Trophoblast cell (in vitro differentiated cells and primary cell): ENCODE results near the gene ATP6V0E2. TPM values are rescaled to one million over a fixed set of nuclear protein-coding genes. Genes with fewer than 3 reads are reported as not detected.
A peak's percentile ranks its signal among the peaks of the same experiment; 100 is the strongest.

Experiments used
- DNase-seq, 2 donors: peaks; one replicate each; pipeline ENCODE4 v3.0.0-alpha.2; 2016
- H2AFZ ChIP-seq: 2 replicates; pipeline ENCODE4 v1.6.1; 2013; ENCODE audit warnings: low read length, moderate library complexity, mild to moderate bottlenecking; ENCODE audit not compliant: insufficient read depth, poor library complexity
- H2AK5ac ChIP-seq: 2 replicates; pipeline ENCODE4 v1.6.1; 2013; ENCODE audit warnings: mild to moderate bottlenecking, low read length
- H2BK120ac ChIP-seq: 2 replicates; pipeline ENCODE4 v1.6.1; 2013; ENCODE audit warnings: low read length, mild to moderate bottlenecking, moderate library complexity; ENCODE audit not compliant: insufficient read depth, poor library complexity
- H2BK12ac ChIP-seq: 2 replicates; pipeline ENCODE4 v1.6.1; 2013; ENCODE audit warnings: mild to moderate bottlenecking, low read length, moderate library complexity
- H2BK5ac ChIP-seq: 2 replicates; pipeline ENCODE4 v1.6.1; 2013; ENCODE audit warnings: low read length, low read depth, moderate library complexity, mild to moderate bottlenecking; ENCODE audit not compliant: poor library complexity
- H3K14ac ChIP-seq: 2 replicates; pipeline ENCODE4 v1.6.1; 2013; ENCODE audit warnings: mild to moderate bottlenecking, low read length
- H3K18ac ChIP-seq: 2 replicates; pipeline ENCODE4 v1.6.1; 2013; ENCODE audit warnings: mild to moderate bottlenecking, low read length
- H3K23ac ChIP-seq: 2 replicates; pipeline ENCODE4 v1.6.1; 2013; ENCODE audit warnings: low read length
- H3K27ac ChIP-seq: 2 replicates; pipeline ENCODE4 v1.5.1; 2013; ENCODE audit warnings: low read depth, mild to moderate bottlenecking, inconsistent platforms, low read length, moderate library complexity
- H3K27me3 ChIP-seq: 2 replicates; pipeline ENCODE4 v1.6.1; 2013; ENCODE audit warnings: inconsistent platforms, mild to moderate bottlenecking, low read length, moderate library complexity; ENCODE audit not compliant: insufficient read depth
- H3K36me3 ChIP-seq, 2 experiments: 1 replicate in 1 of 2; 2 replicates in 1 of 2; pipeline ENCODE4 v1.6.1; 2013; ENCODE audit warnings: low read length in 2 of 2, mild to moderate bottlenecking in 2 of 2, moderate library complexity in 1 of 2; ENCODE audit not compliant: insufficient read depth in 2 of 2, control insufficient read depth in 1 of 2
- H3K4ac ChIP-seq: 2 replicates; pipeline ENCODE4 v1.6.1; 2013; ENCODE audit warnings: low read depth, mild to moderate bottlenecking, low read length, moderate library complexity
- H3K4me1 ChIP-seq, 2 experiments: 1 replicate in 1 of 2; 2 replicates in 1 of 2; pipeline ENCODE4 v1.6.1; 2013; ENCODE audit warnings: low read length in 2 of 2, mild to moderate bottlenecking in 2 of 2, moderate library complexity in 1 of 2; ENCODE audit not compliant: insufficient read depth in 2 of 2, control insufficient read depth in 1 of 2
- H3K4me2 ChIP-seq: 2 replicates; pipeline ENCODE4 v1.6.1; 2013; ENCODE audit warnings: inconsistent platforms, mild to moderate bottlenecking, low read length, moderate library complexity
- H3K4me3 ChIP-seq: 2 replicates; pipeline ENCODE4 v1.5.1; 2013; ENCODE audit warnings: mild to moderate bottlenecking, low read depth, low read length, inconsistent platforms
- H3K79me1 ChIP-seq: one replicate; pipeline ENCODE4 v1.6.1; 2013; ENCODE audit warnings: low read length
- H3K79me2 ChIP-seq: 2 replicates; pipeline ENCODE4 v1.6.1; 2013; ENCODE audit warnings: low read length, mild to moderate bottlenecking; ENCODE audit not compliant: control insufficient read depth, insufficient read depth, poor library complexity
- H3K9ac ChIP-seq: 2 replicates; pipeline ENCODE4 v1.6.1; 2013; ENCODE audit warnings: mild to moderate bottlenecking, low read length
- H3K9me3 ChIP-seq: 2 replicates; pipeline ENCODE4 v1.6.1; 2013; ENCODE audit warnings: low read depth, mild to moderate bottlenecking, control low read depth, inconsistent platforms, low read length; ENCODE audit not compliant: insufficient read depth
- H4K12ac ChIP-seq: 2 replicates; pipeline ENCODE4 v1.6.1; 2013; ENCODE audit warnings: low read depth, mild to moderate bottlenecking, low read length, moderate library complexity
- H4K8ac ChIP-seq: 2 replicates; pipeline ENCODE4 v1.6.1; 2013; ENCODE audit warnings: low read depth, mild to moderate bottlenecking, low read length, moderate library complexity
- H4K91ac ChIP-seq: one replicate; pipeline ENCODE4 v1.6.1; 2013; ENCODE audit warnings: low read depth, mild to moderate bottlenecking, low read length, moderate library complexity
- WGBS: extraction: QIAGEN DNeasy Blood & Tissue Kit; methylation state at CpG from one replicate; pipeline ENCODE4 v1.1.7; 2013; ENCODE audit warnings: missing lambda C conversion rate; ENCODE audit not compliant: insufficient read length, insufficient coverage; ENCODE audit errors: extremely low coverage; 5-methylcytosine and 5-hydroxymethylcytosine counted together
- polyA plus RNA-seq: library from polyadenylated mRNA; stranded (reverse); fragments of 200-250 nt; gene quantifications from 2 replicates; pipeline ENCODE4 v1.2.3, GENCODE V29; 2013

Gene ATP6V0E2
- polyA plus RNA-seq, result 9.3 and 9.5 TPM in 2 replicates

DNA sequence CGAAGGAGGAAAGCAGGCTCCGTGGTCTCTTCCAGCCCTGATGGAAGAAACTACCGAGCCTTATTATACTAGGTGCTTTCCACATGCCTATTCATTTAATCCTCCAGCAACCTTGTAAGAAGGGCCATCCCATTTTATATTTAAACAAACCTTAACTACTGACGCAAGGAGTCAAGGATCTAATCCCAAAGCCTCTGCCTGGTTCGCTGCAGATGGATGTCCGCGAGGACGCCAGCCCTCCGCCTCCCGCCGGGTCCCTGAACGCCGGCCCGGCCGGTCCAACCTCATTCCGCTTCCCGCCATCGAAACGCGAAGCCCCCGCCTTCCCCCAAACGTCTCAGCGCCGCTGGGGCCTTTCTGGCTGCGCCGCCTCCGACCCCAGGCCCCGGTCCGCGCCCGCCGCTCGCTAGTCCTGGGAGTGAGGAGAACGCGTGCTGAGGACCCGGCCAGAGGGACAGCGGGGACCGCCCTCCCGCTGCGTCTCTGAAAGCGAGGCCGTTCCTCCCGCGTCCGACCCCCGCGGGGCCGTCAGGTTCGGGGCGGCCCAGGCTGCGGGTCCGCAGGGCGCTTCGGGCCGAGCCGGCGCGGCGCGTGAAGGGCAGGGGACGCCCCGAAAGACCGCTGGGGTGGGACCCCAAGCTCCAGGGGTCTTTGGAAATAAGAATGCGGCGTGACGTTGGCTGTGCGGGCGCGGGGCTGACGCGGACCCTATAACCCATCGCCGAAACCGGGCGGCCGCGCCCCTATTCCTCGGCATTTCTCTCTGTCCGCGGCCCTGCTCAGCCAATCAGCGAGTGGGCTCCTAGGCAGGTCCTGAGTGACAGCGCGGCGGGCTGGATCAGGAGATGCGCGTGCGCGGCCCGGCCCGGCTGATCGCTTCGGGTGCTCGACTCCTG, at the start of gene ATP6V0E2:
ATP6V0E2 (plus strand) TSS at position 896 of the 896 bp plus-strand sequence. CDS start 97 bp downstream, outside the sequence.
- H3K27me3 ChIP-seq, result no peaks in the 10 kb centered on the region
- H3K18ac ChIP-seq, result peak within 1 kb of the TSS; percentile 34
- H2BK120ac ChIP-seq, result peak within 1 kb of the TSS; percentile 28
- no peak within 1 kb of the TSS for H2AK5ac ChIP-seq
- H3K14ac ChIP-seq, result peak within 1 kb of the TSS; percentile 6
- peak within 1 kb of the TSS; percentile 57 for H4K8ac ChIP-seq
- H4K91ac ChIP-seq, result peak within 1 kb of the TSS; percentile 10
- H3K9ac ChIP-seq, result peak within 1 kb of the TSS; percentile 68
- peak within 1 kb of the TSS; percentile 100 for H3K4me2 ChIP-seq
- H2BK5ac ChIP-seq, result no peak within 1 kb of the TSS
- H3K79me2 ChIP-seq, result no peaks in the 10 kb centered on the region
- peak within 1 kb of the TSS; percentile 94 for H2AFZ ChIP-seq
- no peaks in the 10 kb centered on the region for H3K9me3 ChIP-seq
- peaks cover 7 to 9% of the 10 kb centered on the region in 2 experiments for H3K4me1 ChIP-seq
- H3K4ac ChIP-seq, result no peak within 1 kb of the TSS
- peak within 1 kb of the TSS; percentile 77 for H3K4me3 ChIP-seq
- no peak within 1 kb of the TSS for H2BK12ac ChIP-seq
- H3K27ac ChIP-seq, result peak within 1 kb of the TSS; percentile 5
- no peak within 1 kb of the TSS for H3K23ac ChIP-seq
- no peaks in the 10 kb centered on the region for H3K36me3 ChIP-seq
- DNase-seq, result peak; percentile 95 to 96
- H4K12ac ChIP-seq, result no peak within 1 kb of the TSS
- peaks cover 3% of the 10 kb centered on the region for H3K79me1 ChIP-seq
- WGBS, result no CpG with 5 or more reads among the region's 93 CpGs

DNA sequence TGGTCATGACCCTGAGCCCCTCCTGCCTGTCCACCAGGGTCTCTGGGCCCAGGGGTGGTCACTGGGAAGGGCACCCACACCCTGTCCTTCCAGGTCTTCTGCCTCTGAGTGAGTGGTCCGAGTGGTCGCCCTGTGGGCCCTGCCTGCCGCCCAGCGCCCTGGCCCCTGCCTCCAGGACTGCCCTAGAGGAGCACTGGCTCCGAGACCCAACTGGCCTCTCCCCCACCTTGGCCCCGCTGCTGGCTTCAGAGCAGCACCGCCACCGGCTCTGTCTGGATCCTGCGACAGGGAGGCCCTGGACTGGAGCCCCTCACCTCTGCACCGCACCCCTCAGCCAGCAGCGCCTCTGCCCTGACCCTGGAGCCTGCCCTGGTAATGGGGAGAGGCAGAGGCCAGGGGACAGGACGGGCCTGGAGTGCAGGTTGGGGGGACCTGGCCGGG, 49.4 kb upstream of the ATP6V0E2 start:
- no peak overlapping the region for H3K14ac ChIP-seq
- no peak overlapping the region for H2BK120ac ChIP-seq
- no peaks in the 10 kb centered on the region for H3K79me2 ChIP-seq
- no peaks in the 10 kb centered on the region for H3K79me1 ChIP-seq
- no peak overlapping the region for H3K27ac ChIP-seq
- H2BK5ac ChIP-seq, result no peak overlapping the region
- no peak overlapping the region for H3K4me2 ChIP-seq
- no peak overlapping the region for H2AFZ ChIP-seq
- no peak overlapping the region for H3K9ac ChIP-seq
- H3K4me3 ChIP-seq, result no peak overlapping the region
- no peaks in the 10 kb centered on the region for H3K4me1 ChIP-seq
- H3K4ac ChIP-seq, result no peak overlapping the region
- H3K36me3 ChIP-seq, result no peaks in the 10 kb centered on the region
- no peak overlapping the region for H3K18ac ChIP-seq
- peaks cover 3% of the 10 kb centered on the region for H3K9me3 ChIP-seq
- WGBS, result no CpG with 5 or more reads among the region's 13 CpGs
- no peak overlapping the region for H2AK5ac ChIP-seq
- H3K27me3 ChIP-seq, result no peaks in the 10 kb centered on the region
- no peak overlapping the region for H4K91ac ChIP-seq
- DNase-seq, result no peak
- H4K12ac ChIP-seq, result no peak overlapping the region
- H3K23ac ChIP-seq, result no peak overlapping the region
- H4K8ac ChIP-seq, result no peak overlapping the region
- no peak overlapping the region for H2BK12ac ChIP-seq

DNA sequence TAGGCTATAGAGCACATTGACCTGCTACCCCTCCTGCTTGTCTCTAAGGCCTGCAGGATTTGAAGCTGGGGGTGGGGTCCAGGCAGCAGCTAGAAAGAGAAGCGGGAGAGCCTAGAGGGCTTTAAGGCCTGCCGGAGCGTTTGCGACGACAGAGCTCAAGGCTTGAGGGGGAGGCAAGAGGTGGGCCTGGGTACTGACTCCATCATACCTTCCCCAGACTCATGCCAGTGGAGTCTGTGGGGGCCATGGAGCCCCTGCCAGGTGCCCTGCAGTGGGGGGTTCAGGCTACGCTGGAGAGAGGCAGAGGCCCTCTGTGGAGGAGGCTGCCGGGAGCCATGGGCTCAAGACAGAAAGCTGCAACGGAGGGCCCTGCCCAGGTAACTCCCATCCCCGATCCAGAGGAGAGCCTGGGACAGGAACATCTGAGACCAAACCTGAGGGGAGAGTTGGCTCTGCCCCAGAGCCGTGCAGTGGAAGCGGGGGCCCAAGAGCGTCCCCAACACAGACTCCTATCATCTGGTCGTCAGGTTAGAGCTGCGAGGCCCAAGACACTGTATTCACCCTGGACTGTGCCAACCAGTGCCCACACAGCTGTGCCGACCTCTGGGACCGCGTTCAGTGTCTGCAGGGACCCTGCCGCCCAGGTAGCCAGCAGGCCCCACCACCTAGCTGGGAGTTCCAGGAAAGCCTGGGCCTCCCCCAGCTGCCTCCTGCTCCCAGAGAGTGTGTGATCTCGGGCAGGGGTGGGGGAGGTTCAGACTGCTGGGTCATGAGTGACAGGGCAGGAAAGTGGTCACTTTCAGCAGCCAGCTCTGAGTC, 48.8 kb upstream of the ATP6V0E2 start:
- H3K36me3 ChIP-seq, result no peaks in the 10 kb centered on the region
- no CpG with 5 or more reads among the region's 19 CpGs for WGBS
- H3K79me2 ChIP-seq, result no peaks in the 10 kb centered on the region
- H3K27me3 ChIP-seq, result no peaks in the 10 kb centered on the region
- no peak overlapping the region for H2AK5ac ChIP-seq
- H3K79me1 ChIP-seq, result no peaks in the 10 kb centered on the region
- no peak overlapping the region for H3K14ac ChIP-seq
- H4K91ac ChIP-seq, result no peak overlapping the region
- H2BK5ac ChIP-seq, result no peak overlapping the region
- no peak overlapping the region for H3K4ac ChIP-seq
- no peak overlapping the region for H2BK12ac ChIP-seq
- H3K4me1 ChIP-seq, result no peaks in the 10 kb centered on the region
- no peak overlapping the region for H3K18ac ChIP-seq
- no peak overlapping the region for H3K4me3 ChIP-seq
- H3K27ac ChIP-seq, result no peak overlapping the region
- no peak for DNase-seq
- no peak overlapping the region for H2BK120ac ChIP-seq
- no peak overlapping the region for H4K8ac ChIP-seq
- H3K9ac ChIP-seq, result no peak overlapping the region
- no peak overlapping the region for H2AFZ ChIP-seq
- no peak overlapping the region for H4K12ac ChIP-seq
- no peak overlapping the region for H3K23ac ChIP-seq
- H3K9me3 ChIP-seq, result peaks cover 3% of the 10 kb centered on the region
- no peak overlapping the region for H3K4me2 ChIP-seq

DNA sequence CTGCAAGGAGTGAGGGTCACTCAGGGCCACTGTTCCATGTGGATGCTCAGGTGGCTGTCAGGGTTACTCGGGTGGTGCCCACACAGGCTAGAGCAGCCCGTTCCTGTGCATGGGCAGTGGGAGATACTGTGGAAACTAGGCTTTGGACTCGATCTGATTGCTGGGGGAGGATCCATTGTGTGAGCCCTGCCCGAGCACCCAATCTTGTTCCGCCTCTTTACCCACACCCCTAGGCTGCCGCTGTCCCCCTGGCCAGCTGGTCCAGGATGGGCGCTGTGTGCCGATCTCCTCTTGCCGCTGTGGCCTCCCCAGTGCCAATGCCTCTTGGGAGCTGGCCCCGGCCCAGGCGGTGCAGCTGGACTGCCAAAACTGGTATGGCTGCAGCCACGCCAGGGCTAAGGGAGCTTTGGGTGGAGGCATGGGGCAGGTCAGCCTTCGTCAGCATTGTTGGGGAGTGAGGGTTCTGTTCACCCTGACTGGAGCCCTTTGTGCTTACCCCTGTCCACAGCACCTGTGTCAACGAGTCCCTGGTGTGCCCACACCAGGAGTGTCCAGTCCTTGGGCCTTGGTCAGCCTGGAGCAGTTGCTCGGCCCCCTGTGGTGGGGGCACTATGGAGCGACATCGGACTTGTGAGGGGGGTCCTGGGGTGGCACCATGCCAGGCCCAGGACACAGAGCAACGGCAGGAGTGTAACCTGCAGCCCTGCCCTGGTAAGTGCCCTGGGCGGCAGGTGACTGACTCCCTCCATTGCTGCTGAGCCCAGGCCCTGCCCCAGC, 48.0 kb upstream of the ATP6V0E2 start:
- Histone ChIP-seq H3K4ac (no peak overlapping the region), H3K27ac (no peak overlapping the region), H2AK5ac (no peak overlapping the region), H2BK12ac (no peak overlapping the region), H3K4me2 (no peak overlapping the region), H3K9ac (no peak overlapping the region), H3K23ac (no peak overlapping the region), H3K79me1 (no peaks in the 10 kb centered on the region), H3K18ac (no peak overlapping the region), H4K8ac (no peak overlapping the region), H3K36me3 (no peaks in the 10 kb centered on the region), H3K4me1 (no peaks in the 10 kb centered on the region), H3K79me2 (no peaks in the 10 kb centered on the region), H3K27me3 (no peaks in the 10 kb centered on the region), H2AFZ (no peak overlapping the region), H3K14ac (no peak overlapping the region), H2BK120ac (no peak overlapping the region), H3K4me3 (no peak overlapping the region), H4K12ac (no peak overlapping the region), H4K91ac (no peak overlapping the region), H2BK5ac (no peak overlapping the region), H3K9me3 (peaks cover 3% of the 10 kb centered on the region)
- no peak for DNase-seq
- WGBS, result no CpG with 5 or more reads among the region's 19 CpGs
